GM23248 (cell line): ENCODE results near the gene MMP10.

Source experiments
- EZH2 ChIP-seq: fragments of 200-600 bp; sonication (generic); IDR thresholded peaks from 2 replicates; pipeline ENCODE4 v1.6.1; 2018; ENCODE audit warnings: antibody characterized with exemption, mild to moderate bottlenecking; ENCODE audit not compliant: insufficient read depth, poor library complexity, severe bottlenecking
- EZH2phosphoT487 ChIP-seq: fragments of 200-600 bp; sonication (generic); IDR thresholded peaks from 2 replicates; pipeline ENCODE4 v1.6.1; 2018; ENCODE audit warnings: antibody characterized with exemption, moderate library complexity, mild to moderate bottlenecking, low read depth; ENCODE audit not compliant: insufficient read depth

- no peak for TF ChIP-seq EZH2
- TF ChIP-seq EZH2phosphoT487 = no peak
Measured at GRCh38 chr11:102810950-102811660, 30.7 kb upstream of the MMP10 start.
